Gastroesophageal sphincter (tissue), 4 donors: ENCODE measurements around the gene NIP7. TPM values are rescaled to one million over a fixed set of nuclear protein-coding genes. Genes with fewer than 3 reads are reported as not detected.

Experiments
- ATAC-seq: fragments of 150-250 bp; one replicate; pipeline ENCODE4 v1.9.1; 2016; ENCODE audit warnings: mild to moderate bottlenecking, moderate library complexity
- H3K27ac ChIP-seq, 4 donors: fragments of 200-600 bp; sonication (generic) in 3 of 4; 1 replicate in 3 of 4; 2 replicates in 1 of 4; pipeline ENCODE4 v1.5.1; 2016 to 2019
- H3K27me3 ChIP-seq: fragments of 200-600 bp; sonication (generic); one replicate; pipeline ENCODE4 v1.5.1; 2019
- H3K36me3 ChIP-seq, 2 donors: fragments of 200-600 bp; sonication (generic); one replicate each; pipeline ENCODE4 v1.5.1; 2019; ENCODE audit warnings: control low read depth in 1 of 2
- H3K4me1 ChIP-seq, 3 donors: fragments of 200-600 bp; sonication (generic); 1 replicate in 2 of 3; 2 replicates in 1 of 3; pipeline ENCODE4 v1.5.1; 2016 to 2019; ENCODE audit warnings: control low read depth in 2 of 3
- H3K4me3 ChIP-seq, 2 donors: fragments of 200-600 bp; sonication (generic); one replicate each; pipeline ENCODE4 v1.5.1; 2019; ENCODE audit warnings: mild to moderate bottlenecking in 1 of 2, moderate library complexity in 1 of 2
- H3K9me3 ChIP-seq, 3 donors: fragments of 200-600 bp; sonication (generic); one replicate each; pipeline ENCODE4 v1.5.1; 2017 to 2019; ENCODE audit warnings: control low read depth in 2 of 3
- EP300 ChIP-seq: sonication (generic); formaldehyde crosslinking; IDR thresholded peaks from one replicate; pipeline ENCODE4 v1.6.1; 2017; ENCODE audit warnings: antibody characterized with exemption, mild to moderate bottlenecking
- POLR2A ChIP-seq, 2 donors: fragments of 450-650 bp; IDR thresholded peaks; one replicate each; pipeline ENCODE4 v1.6.1; 2017; ENCODE audit warnings: antibody characterized with exemption in 2 of 2, mild to moderate bottlenecking in 2 of 2, moderate library complexity in 1 of 2
- POLR2AphosphoS5 ChIP-seq: sonication (generic); formaldehyde crosslinking; IDR thresholded peaks from one replicate; pipeline ENCODE4 v1.6.1; 2017; ENCODE audit warnings: antibody characterized with exemption
- WGBS, 2 donors: methylation state at CpG; one replicate each; pipeline ENCODE4 v1.1.5; 2018; ENCODE audit warnings: low coverage in 1 of 2; 5-methylcytosine and 5-hydroxymethylcytosine counted together
- total RNA-seq, 4 donors: library from RNA; depleted of rRNA; stranded (reverse); fragments of >200 nt; gene quantifications; one replicate each; pipeline ENCODE4 v1.1.0, GENCODE V29; 2016
- TF ChIP-seq, protein P1 (sequence below), 4 experiments: fragments of 200-600 bp in 2 of 4; fragments of 450-650 bp in 2 of 4; sonication (generic) in 1 of 4; IDR thresholded peaks; one replicate each; pipeline ENCODE4 v1.5.1; 2017 to 2019; ENCODE audit warnings: antibody characterized with exemption in 4 of 4, mild to moderate bottlenecking in 2 of 4, moderate library complexity in 2 of 4

Gene NIP7
- total RNA-seq, 4 donors from 2014 or later, result 7.5 to 18.9 (median 15.0) TPM

DNA sequence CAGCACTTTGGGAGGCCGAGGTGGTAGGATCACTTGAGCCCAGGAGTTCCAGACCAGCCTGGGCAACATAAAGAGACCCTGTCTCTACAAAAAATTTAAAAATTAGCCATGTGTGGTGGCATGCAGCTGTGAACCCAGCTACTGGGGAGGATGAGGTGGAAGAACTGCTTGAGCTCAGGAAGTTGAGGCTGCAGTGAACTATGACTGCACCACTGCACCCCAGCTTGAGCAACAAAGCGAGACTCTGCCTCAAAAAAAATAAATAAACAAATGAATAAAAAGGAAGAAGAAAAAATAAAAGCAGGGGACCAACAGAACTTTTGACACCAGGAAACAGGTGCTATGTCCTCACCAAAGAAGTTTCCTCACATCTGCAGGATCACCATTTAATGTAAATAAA lies 32.0 kb downstream of the NIP7 start:
- no peak overlapping the region for H3K4me3 ChIP-seq
- no peaks in the 10 kb centered on the region for H3K27me3 ChIP-seq
- ATAC-seq, result no peak
- no peak overlapping the region for H3K27ac ChIP-seq
- TF ChIP-seq POLR2A (IDR thresholded peaks at IDR 0.05) (no peak), POLR2AphosphoS5 (no peak), EP300 (no peak)
- TF ChIP-seq, protein P1, sequence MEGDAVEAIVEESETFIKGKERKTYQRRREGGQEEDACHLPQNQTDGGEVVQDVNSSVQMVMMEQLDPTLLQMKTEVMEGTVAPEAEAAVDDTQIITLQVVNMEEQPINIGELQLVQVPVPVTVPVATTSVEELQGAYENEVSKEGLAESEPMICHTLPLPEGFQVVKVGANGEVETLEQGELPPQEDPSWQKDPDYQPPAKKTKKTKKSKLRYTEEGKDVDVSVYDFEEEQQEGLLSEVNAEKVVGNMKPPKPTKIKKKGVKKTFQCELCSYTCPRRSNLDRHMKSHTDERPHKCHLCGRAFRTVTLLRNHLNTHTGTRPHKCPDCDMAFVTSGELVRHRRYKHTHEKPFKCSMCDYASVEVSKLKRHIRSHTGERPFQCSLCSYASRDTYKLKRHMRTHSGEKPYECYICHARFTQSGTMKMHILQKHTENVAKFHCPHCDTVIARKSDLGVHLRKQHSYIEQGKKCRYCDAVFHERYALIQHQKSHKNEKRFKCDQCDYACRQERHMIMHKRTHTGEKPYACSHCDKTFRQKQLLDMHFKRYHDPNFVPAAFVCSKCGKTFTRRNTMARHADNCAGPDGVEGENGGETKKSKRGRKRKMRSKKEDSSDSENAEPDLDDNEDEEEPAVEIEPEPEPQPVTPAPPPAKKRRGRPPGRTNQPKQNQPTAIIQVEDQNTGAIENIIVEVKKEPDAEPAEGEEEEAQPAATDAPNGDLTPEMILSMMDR (IDR thresholded peaks at IDR 0.05), result no peak
- H3K36me3 ChIP-seq, result peaks cover 0 to 84% of the 10 kb centered on the region in 2 donors
- WGBS, 2 donors, result 100% methylated on average over 2 of the region's 2 CpGs
- no peaks in the 10 kb centered on the region for H3K4me1 ChIP-seq
- H3K9me3 ChIP-seq, result no peaks in the 10 kb centered on the region

DNA sequence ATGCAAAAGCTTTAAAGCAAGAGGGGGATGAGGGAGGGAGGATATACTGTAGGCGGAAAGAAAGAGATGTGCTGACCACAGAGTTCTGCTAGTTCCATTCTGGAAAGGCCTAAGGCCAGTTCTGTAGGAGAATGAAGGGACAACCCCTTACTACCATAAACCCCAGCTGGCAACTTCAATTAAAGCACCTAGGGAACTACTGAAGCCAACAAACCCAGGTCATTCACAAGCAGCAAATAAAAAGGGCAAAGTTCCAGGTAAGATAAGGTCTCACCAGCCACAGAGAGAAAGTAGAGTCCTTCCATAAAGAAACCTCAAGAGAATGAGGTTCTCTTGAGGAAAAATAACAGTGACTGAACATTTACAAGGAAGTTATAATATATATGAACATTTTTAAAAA lies 33.4 kb downstream of the NIP7 start:
- ATAC-seq, result no peak
- no peak overlapping the region for H3K27ac ChIP-seq
- H3K4me1 ChIP-seq, result no peaks in the 10 kb centered on the region
- no peaks in the 10 kb centered on the region for H3K9me3 ChIP-seq
- TF ChIP-seq POLR2A (IDR thresholded peaks at IDR 0.05), result no peak
- no peak for TF ChIP-seq POLR2AphosphoS5
- H3K27me3 ChIP-seq, result no peaks in the 10 kb centered on the region
- H3K36me3 ChIP-seq, result peaks cover 0 to 84% of the 10 kb centered on the region in 2 donors
- 86% methylated on average over 1 of the region's 1 CpG; no CpG with 5 or more reads in 1 of the 2 donors for whole genome bisulfite sequencing, 2 donors
- H3K4me3 ChIP-seq, result no peak overlapping the region

DNA sequence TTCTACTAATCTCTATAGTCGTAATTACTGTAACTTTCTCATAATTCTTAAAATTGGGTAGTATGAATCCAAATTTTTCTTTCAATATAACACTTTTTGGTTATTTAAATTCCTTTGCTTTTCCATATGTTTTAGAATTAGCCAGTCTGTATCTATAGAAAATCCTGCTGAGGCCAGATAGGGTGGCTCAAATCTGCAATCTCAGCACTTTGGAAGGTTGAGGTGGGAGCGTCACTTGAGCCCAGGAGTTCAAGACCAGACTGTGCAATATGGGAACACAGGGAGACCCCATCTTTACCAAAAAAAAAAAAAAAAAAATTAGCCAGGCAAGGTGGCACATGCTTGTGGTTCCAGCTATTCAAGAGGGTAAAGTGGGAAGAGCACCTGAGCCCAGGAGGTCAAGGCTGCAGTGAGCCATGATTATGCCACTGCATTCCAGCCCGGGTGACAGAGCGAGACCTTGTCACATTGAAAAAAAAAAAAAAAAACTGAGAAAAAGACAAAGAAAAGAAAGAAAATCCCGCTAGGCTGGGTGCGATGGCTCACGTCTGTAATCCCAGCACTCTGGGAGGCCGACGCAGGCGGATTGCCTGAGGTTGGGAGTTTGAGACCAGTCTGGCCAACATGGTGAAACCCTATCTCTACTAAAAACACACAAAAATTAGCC lies 37.0 kb downstream of the NIP7 start:
- Histone ChIP-seq H3K27me3 (no peaks in the 10 kb centered on the region), H3K27ac (no peak overlapping the region), H3K9me3 (no peaks in the 10 kb centered on the region), H3K4me3 (no peak overlapping the region), H3K4me1 (peaks cover 0 to 1% (median 0%) of the 10 kb centered on the region in 3 donors), H3K36me3 (peaks cover 0 to 84% of the 10 kb centered on the region in 2 donors)
- no peak for ATAC-seq
- TF ChIP-seq, protein P1 (IDR thresholded peaks at IDR 0.05), result no peak
- TF ChIP-seq EP300 (no peak), POLR2AphosphoS5 (no peak), POLR2A (IDR thresholded peaks at IDR 0.05) (no peak)
- WGBS, 2 donors, result 90 to 92% methylated on average over 6 to 8 of the region's 10 CpGs

DNA sequence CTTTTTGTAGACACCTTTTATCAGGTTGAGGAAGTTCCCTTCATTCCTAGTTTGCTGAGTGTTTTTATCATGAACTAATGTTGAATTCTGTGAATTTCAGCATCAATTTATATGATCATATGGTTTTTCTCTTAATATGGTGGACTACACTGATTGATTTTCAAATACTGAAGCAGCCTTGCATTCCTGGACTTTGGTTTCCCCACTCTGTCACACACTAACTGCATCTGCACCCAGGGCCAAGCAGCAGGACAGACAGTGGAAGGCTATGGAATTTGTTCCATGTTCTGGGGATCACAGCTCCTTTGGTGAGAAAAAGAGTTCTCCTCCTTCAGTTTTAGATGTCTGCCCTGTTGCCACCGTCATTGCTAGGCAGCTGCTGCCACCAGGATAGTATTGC lies 38.5 kb downstream of the NIP7 start:
- H3K36me3 ChIP-seq, result peaks cover 0 to 85% of the 10 kb centered on the region in 2 donors
- no peak for ATAC-seq
- H3K27ac ChIP-seq, result no peak overlapping the region
- peaks cover 0 to 15% (median 0%) of the 10 kb centered on the region in 3 donors for H3K4me1 ChIP-seq
- H3K9me3 ChIP-seq, result no peaks in the 10 kb centered on the region
- TF ChIP-seq POLR2AphosphoS5 (no peak), EP300 (no peak), POLR2A (IDR thresholded peaks at IDR 0.05) (no peak)
- TF ChIP-seq, protein P1 (IDR thresholded peaks at IDR 0.05), result no peak
- H3K4me3 ChIP-seq, result no peak overlapping the region
- 100% methylated on average over 1 of the region's 1 CpG; no CpG with 5 or more reads in 1 of the 2 donors for WGBS, 2 donors
- no peaks in the 10 kb centered on the region for H3K27me3 ChIP-seq

DNA sequence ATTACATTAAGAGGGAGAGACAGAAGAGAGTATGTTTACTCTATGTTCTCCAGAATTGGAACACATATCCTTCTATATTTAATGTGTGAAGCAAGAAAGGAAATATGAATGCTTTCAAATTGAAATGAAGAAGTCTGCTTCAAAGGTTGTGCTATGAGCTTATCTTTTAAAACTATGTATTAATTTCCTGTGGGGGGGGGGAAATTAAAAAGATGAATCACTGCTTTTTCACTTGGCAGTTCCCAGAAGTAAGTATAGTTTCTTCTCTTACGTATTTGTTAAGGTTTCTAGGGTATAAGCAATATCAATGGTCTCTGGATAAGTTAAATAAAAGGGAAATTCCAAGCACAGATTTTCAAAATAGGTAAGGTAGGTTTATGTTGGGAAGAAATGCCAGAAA lies 39.2 kb downstream of the NIP7 start:
- H3K9me3 ChIP-seq, result no peaks in the 10 kb centered on the region
- H3K27me3 ChIP-seq, result no peaks in the 10 kb centered on the region
- WGBS, 2 donors, result 30 to 50% methylated on average over 1 of the region's 1 CpG
- peaks cover 0 to 85% of the 10 kb centered on the region in 2 donors for H3K36me3 ChIP-seq
- no peak for ATAC-seq
- no peak overlapping the region for H3K27ac ChIP-seq
- no peak for TF ChIP-seq POLR2AphosphoS5
- no peak for TF ChIP-seq EP300
- TF ChIP-seq POLR2A (IDR thresholded peaks at IDR 0.05), result no peak
- peaks cover 0 to 20% (median 0%) of the 10 kb centered on the region in 3 donors for H3K4me1 ChIP-seq
- no peak overlapping the region for H3K4me3 ChIP-seq

DNA sequence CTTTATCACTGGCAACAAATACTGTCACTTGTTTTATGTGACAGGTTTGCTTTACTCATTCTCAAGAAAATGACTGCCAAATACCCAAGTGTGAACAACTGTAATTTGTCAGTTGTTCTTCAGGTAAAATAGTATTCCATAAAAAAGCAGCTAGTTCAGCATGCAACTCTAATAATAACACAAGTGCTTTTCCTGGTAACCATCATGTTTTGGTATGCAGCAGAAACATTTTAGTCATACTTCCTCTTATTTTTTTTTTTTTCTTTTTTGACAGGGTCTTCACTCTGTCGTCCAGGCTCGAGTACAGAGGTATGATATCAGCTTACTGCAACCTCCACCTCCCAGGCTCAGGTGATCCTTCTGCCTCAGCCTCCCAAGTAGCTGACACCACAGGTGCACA lies 41.7 kb downstream of the NIP7 start:
- Histone ChIP-seq H3K27me3 (no peaks in the 10 kb centered on the region), H3K27ac (no peak overlapping the region), H3K36me3 (peaks cover 0 to 81% of the 10 kb centered on the region in 2 donors), H3K4me3 (no peak overlapping the region), H3K9me3 (no peaks in the 10 kb centered on the region), H3K4me1 (peaks cover 0 to 36% (median 0%) of the 10 kb centered on the region in 3 donors)
- ATAC-seq, result no peak
- WGBS, 2 donors, result 51 to 72% methylated on average over 2 of the region's 2 CpGs
- TF ChIP-seq EP300 (no peak), POLR2AphosphoS5 (no peak)
- TF ChIP-seq, protein P1 (IDR thresholded peaks at IDR 0.05), result no peak
